Measurements from ENCODE around the gene TXNL4B.
"Not testable (repeated sequence)": the region's sequence is repeated elsewhere in the genome, so short reads cannot be mapped to it uniquely, and the experiment has no call there.

DNA sequence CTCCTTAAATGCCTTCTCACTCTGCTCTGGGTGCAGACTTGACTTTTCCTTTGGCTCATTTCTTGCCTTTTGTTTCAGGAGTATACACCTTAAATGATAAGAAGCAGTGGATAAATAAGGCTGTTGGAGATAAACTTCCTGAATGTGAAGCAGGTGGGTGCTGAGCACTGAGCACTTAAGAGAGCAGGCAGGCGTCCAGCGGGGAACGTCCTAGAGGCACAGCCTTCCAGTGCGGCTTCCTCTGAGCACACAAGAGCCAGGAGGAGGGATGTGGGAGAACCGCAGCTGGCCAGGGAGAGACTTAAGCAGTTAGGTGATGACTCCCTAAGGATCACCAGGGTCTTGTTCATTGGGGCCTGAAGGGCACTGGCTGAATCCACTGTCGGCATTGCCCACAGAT is 18.4 kb downstream of the TXNL4B start:
- TF ChIP-seq, protein P1, sequence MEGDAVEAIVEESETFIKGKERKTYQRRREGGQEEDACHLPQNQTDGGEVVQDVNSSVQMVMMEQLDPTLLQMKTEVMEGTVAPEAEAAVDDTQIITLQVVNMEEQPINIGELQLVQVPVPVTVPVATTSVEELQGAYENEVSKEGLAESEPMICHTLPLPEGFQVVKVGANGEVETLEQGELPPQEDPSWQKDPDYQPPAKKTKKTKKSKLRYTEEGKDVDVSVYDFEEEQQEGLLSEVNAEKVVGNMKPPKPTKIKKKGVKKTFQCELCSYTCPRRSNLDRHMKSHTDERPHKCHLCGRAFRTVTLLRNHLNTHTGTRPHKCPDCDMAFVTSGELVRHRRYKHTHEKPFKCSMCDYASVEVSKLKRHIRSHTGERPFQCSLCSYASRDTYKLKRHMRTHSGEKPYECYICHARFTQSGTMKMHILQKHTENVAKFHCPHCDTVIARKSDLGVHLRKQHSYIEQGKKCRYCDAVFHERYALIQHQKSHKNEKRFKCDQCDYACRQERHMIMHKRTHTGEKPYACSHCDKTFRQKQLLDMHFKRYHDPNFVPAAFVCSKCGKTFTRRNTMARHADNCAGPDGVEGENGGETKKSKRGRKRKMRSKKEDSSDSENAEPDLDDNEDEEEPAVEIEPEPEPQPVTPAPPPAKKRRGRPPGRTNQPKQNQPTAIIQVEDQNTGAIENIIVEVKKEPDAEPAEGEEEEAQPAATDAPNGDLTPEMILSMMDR (conservative IDR thresholded peaks at IDR 0.05) = not testable (repeated sequence)
- not testable (repeated sequence) for TF ChIP-seq ZFX (IDR thresholded peaks at IDR 0.05)

Measured in C4-2B (cell line).